GM19463 (cell line): ENCODE results near the gene ZNF217.
"Not testable (repeated sequence)": the region's sequence is repeated elsewhere in the genome, so short reads cannot be mapped to it uniquely, and the experiment has no call there.

Experiments used
- ATAC-seq: cut with Tn5 transposase; IDR thresholded peaks from one replicate; pipeline ENCODE4 v1.9.1; 2021; ENCODE audit warnings: mild to moderate bottlenecking, moderate library complexity; ENCODE audit not compliant: unreplicated experiment

The ZNF217 gene

DNA sequence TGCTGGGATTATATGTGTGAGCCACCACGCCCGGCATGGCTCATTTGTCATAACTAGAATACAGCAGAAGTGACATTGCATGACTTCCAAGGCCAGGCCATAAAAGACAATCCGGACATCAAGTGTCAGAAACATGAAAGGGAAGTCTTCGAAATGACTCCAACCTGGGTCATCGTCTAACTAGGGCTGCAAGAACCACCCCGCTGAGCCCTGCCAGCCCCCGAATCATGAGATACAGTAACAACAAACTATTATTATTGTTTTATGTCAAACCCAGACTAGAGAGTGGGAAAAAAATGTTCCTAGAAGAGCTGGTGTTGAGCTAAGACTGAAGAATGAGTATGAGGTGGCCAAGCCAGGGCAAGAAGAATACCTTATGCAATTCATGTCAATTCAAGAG is 59.6 kb downstream of the ZNF217 start:
- no peak for ATAC-seq

DNA sequence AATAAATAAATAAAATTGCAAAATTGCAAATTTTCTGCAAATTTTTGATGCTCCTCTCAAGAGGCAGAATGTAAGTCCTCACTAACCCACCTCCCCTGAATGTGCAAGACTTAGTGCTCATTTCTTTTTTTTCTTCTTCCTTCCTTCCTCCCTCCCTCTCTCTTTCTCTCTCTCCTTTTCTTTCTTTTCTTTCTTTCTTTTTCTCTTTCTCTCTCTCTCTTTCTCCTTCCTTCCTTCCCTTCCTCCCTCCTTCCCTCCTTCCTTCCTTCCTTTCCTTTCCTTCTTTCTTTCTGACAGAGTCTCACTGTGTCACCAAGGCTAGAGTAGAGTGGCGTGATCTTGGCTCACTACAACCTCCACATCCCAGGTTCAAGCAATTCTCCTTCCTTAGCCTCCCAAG is 60.1 kb downstream of the ZNF217 start:
- ATAC-seq, result no peak

DNA sequence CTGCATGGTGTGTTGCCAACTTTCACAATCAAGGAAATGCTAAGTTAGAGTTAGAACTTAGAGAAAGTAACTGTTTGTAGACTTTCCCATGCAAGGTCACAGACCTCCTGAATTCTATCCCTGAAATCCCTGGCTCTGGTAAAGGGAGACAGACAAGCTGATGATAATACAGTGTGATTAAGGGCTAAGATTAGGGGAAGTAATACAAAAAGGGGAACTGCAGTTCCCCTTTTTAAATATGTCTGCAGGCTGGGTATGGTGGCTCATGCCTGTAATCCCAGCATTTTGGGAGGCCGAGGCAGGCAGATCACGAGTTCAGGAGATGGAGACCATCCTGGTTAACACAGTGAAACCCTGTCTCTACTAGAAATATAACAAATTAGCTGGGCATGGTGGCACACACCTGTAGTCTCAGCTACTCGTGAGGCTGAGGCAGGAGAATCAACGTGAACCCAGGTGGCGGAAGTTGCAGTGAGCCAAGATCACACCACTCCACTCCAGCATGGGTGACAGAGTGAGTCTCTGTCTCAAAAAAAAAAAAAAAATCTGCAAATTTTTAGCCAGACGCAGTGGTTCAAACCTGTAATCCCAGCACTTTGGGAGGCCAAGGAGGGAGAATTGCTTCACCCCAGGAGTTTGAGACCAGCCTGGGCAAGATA is 60.9 kb downstream of the ZNF217 start:
- not testable (repeated sequence) for ATAC-seq

DNA sequence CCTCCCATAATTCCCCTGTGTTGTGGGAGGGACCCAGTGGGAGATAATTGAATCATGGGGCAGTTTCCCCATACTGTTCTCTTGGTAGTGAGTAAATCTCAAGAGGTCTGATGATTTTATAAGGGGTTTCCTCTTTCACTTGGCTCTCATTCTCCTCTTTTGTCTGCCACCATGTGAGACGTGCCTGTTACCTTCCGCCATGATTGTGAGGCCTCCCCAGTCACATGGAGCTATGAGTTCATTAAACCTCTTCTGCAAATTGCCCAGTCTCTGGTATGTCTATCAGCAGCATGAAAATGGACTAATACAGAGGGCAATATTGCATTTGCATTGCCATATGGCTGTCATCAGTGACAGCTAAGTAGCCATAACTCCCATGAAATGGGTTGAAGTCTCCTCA is 63.2 kb downstream of the ZNF217 start:
- no peak for ATAC-seq

DNA sequence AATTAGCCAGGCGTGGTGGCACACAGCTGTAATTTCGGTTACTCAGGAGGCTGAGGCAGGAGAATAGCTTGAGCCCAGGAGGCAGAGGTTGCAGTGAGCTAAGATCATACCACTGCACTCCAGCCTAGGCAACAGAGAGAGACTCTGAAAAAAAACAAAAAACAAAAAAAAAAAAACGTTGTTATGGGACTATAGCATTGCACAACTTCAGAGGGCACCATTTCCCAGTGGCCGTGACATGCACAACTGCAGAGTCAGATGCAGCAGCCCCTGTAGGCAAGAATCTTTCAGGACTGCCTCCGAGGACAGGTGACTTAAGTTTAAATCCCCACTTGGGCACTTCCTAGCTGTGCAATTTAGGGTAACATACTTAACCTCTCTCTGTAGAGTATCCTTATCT is 64.0 kb downstream of the ZNF217 start:
- ATAC-seq, result no peak

DNA sequence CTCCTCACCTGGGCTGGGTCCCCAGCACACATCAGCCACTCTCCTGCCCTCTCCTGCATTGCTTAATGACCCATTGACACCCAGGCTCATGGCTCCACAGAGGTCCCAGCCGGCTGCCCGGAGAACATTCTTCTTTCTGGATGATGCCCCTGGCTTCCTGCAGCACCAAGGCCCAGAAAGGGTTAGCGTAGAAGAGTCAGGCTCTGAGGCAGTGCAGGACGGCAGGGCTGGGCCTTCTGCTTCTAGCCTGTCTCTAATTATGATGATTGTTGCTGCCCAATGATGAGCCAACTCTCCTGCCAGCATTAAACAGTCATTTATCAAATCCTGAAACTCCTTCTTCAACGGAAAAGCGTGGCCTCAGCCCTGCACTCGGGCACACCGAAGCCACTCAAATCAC is 66.4 kb downstream of the ZNF217 start:
- ATAC-seq, result no peak

DNA sequence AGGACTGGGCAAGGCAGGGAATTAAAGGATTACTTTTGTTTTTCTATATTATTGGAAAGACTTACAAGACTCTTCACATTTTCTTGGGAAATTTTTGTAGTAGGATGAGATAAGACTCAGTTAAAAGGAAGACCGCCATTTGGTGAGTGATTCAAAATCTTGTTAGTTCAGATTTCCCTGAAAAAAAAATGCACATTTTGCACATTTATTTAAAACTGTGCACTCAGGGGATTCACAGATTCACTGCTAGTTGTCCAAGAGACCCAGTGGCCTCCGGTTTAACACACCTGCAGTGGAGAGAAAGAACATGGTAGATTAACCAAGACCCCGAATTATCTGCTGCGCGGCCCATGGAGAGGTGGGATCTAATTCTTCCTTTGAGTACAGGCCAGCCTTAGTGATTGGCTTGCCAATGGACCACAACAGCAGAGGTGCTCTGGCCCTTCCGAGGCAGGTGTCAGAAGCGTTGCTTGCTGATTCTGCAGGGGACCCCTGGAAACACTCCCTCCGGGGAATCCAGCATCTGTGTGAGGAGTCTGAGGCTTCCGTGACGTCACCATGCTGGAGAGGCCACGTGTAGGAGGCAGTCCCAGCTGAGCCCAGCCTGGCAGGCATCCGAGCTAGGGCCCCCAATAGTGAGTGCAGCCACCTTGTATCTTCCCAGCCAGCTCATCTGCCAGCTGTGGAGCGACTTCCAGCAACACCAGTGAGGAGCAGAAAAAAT is 68.9 kb downstream of the ZNF217 start:
- ATAC-seq, result no peak

DNA sequence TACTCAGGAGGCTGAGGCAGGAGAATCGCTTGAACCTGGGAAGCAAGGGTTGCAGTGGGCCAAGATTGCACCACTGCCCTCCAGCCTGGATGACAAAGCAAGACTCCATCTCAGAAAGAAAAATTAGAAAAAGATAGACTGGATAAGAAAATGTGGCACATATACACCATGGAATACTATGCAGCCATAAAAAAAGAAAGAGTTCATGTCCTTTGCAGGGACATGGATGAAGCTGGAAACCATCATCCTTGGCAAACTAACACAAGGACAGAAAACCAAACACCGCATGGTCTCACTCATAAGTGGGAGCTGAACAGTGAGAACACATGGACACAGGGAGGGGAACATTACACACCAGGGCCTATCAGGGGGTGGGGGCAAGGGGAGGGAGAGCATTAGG is 70.0 kb downstream of the ZNF217 start:
- not testable (repeated sequence) for ATAC-seq

DNA sequence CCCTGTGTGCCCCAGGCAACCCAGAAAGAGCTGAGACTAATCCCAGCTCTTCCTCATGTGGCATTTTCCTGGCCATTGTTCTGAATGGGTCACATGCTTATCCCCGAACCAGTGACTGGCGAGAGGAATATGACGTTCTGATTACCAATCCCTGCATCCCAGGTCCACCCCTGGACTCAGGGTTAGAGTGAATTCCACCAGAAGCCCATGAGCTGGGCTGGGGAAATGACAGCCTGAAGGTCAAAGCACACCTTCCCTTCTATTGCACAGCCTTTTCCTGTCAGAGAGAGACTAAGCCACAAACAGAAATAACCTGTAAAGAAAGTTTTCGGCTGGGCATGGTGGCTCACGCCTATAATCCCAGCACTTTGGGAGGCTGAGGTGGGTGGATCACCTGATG is 70.9 kb downstream of the ZNF217 start:
- no peak for ATAC-seq

DNA sequence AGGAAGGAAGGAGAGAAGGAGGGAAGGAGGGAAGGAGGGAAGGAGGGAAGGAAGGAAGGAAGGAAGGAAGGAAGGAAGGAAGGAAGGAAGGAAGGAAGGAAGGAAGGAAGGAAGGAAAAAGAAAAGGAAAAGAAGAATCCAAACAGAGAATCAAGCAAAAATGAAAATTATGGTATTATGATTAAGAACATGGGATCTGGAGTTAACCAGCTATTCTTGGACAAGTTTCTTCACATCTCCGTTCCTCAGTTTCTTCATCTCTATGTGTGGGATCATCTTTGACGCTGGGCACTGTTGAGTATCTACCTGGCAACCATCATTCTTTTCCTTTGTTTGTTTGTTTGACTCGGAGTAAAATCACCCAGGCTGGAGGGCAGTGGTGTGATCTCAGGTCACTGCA is 71.6 kb downstream of the ZNF217 start:
- ATAC-seq, result no peak

DNA sequence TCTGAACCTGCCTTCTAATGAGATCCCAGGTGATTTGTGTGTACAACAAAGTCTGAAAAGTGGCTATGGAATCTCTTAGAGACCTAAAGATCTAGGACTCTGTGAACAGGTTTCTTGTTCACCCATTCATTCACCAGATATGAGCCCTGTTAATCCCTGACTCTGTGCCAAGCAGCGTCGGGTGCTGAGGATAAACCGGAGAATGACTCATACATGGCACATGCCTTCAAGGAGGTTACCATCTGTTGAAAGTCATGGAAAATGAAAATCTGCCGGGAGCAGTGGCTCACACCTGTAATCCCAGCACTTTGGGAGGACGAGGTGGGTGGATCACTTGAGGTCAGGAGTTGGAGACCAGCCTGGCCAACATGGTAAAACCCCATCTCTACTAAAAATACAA is 72.2 kb downstream of the ZNF217 start:
- not testable (repeated sequence) for ATAC-seq

DNA sequence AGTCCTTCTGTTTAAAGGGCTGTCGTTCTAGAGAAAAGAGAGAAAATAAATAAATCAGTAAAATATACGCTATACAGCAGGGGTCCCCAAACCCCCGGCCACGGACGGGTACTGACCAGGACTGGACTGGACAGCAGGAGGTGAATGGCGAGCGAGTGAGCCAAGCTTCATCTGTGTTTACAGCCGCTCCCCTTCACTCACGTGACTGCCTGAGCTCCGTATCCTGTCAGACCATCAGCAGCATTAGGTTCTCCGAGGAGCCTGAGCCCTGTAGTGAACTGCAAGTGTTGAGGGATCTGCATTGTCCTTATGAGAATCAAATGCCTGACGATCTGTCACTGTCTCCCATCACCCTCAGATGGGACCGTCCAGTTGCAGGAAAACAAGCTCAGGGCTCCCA is 76.5 kb downstream of the ZNF217 start:
- no peak for ATAC-seq
